ENCODE results near the gene MYL11. TPM values are rescaled to one million over a fixed set of nuclear protein-coding genes. Genes with fewer than 3 reads are reported as not detected.

The MYL11 gene
- total RNA-seq, 1 donor from 2014 or later, result not detected

GRCh38 chr16:30418350-30419181, 44.0 kb downstream of the MYL11 start:
- no peak for DNase-seq (ENCODE audit: low read depth in 2 of 2)

GRCh38 chr16:30421010-30421409, 46.4 kb downstream of the MYL11 start:
- no peak for DNase-seq (ENCODE audit: low read depth in 2 of 2)

Other genes starting within 250 kb of the MYL11 start
- 0.79 and 1.5 TPM in 2 replicates for gene CORO1A, start 191.2 kb upstream of the MYL11 start, total RNA-seq
- gene BOLA2B, start 181.1 kb upstream of the MYL11 start, total RNA-seq, result 20.4 and 25.3 TPM in 2 replicates
- gene SLX1A, start 180.9 kb upstream of the MYL11 start, total RNA-seq, result 35.9 and 44.2 TPM in 2 replicates
- gene SULT1A3, start 175.5 kb upstream of the MYL11 start, total RNA-seq, result 1.1 and 2.2 TPM in 2 replicates
- 0.22 and 0.60 TPM in 2 replicates for gene NPIPB13, start 126.3 kb upstream of the MYL11 start, total RNA-seq
- gene CD2BP2, start 19.5 kb upstream of the MYL11 start, total RNA-seq, result 31.6 and 31.9 TPM in 2 replicates
- 16.6 and 22.4 TPM in 2 replicates for gene TBC1D10B, start 4.3 kb upstream of the MYL11 start, total RNA-seq
- gene SEPTIN1, start 7.8 kb downstream of the MYL11 start, total RNA-seq, result 0.20 TPM in 1 of 2 replicates, not detected in the other
- 11.1 and 11.6 TPM in 2 replicates for gene ZNF48, start 20.6 kb downstream of the MYL11 start, total RNA-seq
- gene ZNF771, start 32.8 kb downstream of the MYL11 start, total RNA-seq, result 8.3 and 10.5 TPM in 2 replicates
- 54.8 and 57.5 TPM in 2 replicates for gene DCTPP1, start 55.2 kb downstream of the MYL11 start, total RNA-seq
- gene SEPHS2, start 71.1 kb downstream of the MYL11 start, total RNA-seq, result 11.8 and 17.9 TPM in 2 replicates
- not detected in 2 replicates for gene ITGAL, start 97.9 kb downstream of the MYL11 start, total RNA-seq
- gene ZNF768, start 151.8 kb downstream of the MYL11 start, total RNA-seq, result 11.3 and 17.9 TPM in 2 replicates
- 4.8 and 7.7 TPM in 2 replicates for gene ZNF747, start 160.1 kb downstream of the MYL11 start, total RNA-seq
- gene ZNF764, start 183.6 kb downstream of the MYL11 start, total RNA-seq, result 2.0 and 3.2 TPM in 2 replicates
- 5.0 and 5.4 TPM in 2 replicates for gene ZNF688, start 196.9 kb downstream of the MYL11 start, total RNA-seq
- 5.4 and 9.9 TPM in 2 replicates for gene ZNF785, start 210.9 kb downstream of the MYL11 start, total RNA-seq
- gene ZNF689, start 235.6 kb downstream of the MYL11 start, total RNA-seq, result 3.1 and 4.0 TPM in 2 replicates

All from lung microvascular endothelial cell (primary cell).